AG10803 (cell line): ENCODE data around the gene ACTG2.

Source experiments
- DNase-seq: peaks from one replicate; pipeline ENCODE4 v3.0.0; 2010; ENCODE audit warnings: low read depth
- H3K4me3 ChIP-seq: 2 replicates; pipeline ENCODE4 v1.5.1; 2011; ENCODE audit warnings: mild to moderate bottlenecking, low read length, control low read depth
- CTCF ChIP-seq: conservative IDR thresholded peaks from 2 replicates; pipeline ENCODE4 v1.5.1; 2011; ENCODE audit warnings: mild to moderate bottlenecking, low read length, control low read depth, inconsistent platforms

The ACTG2 gene

GRCh38 chr2:73915437-73915993 is 22.7 kb downstream of the ACTG2 start:
- no peak for TF ChIP-seq CTCF
- DNase-seq: no peak

DNA sequence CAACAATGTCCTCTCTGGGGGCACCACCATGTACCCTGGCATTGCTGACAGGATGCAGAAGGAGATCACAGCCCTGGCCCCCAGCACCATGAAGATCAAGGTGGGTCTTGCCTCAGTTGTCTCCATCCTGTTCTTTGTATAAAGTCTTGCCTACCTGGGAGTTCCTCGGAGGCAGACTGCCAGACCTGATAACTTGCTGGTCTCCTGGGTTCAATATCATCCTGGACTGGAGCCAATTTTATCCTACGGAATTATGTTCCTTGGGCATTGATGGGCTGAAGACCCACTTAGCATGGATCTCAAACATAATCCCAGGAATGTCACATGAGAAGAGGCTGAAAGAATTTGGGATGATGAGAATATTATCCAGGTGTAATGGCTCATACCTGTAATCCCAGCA is 23.9 kb downstream of the ACTG2 start:
- no peak for TF ChIP-seq CTCF
- no peak overlapping the region for H3K4me3 ChIP-seq
- no peak for DNase-seq

More at GRCh38 chr2:73915437-73915993, 22.7 kb downstream of the ACTG2 start:
- H3K4me3 ChIP-seq: no peak overlapping the region

- no peak for DNase-seq
- no peak overlapping the region for H3K4me3 ChIP-seq
These were observed 24.5 kb downstream of the ACTG2 start for GRCh38 chr2:73917296-73917695.

GRCh38 chr2:73917696-73918207 is 24.9 kb downstream of the ACTG2 start:
- DNase-seq: no peak
- TF ChIP-seq CTCF: no peak
- H3K4me3 ChIP-seq: no peak overlapping the region

More at GRCh38 chr2:73917296-73917695, 24.5 kb downstream of the ACTG2 start:
- no peak for TF ChIP-seq CTCF

GRCh38 chr2:73918856-73919255 is 26.0 kb downstream of the ACTG2 start:
- no peak overlapping the region for H3K4me3 ChIP-seq
- TF ChIP-seq CTCF: no peak
- DNase-seq: no peak

GRCh38 chr2:73919596-73920228 is 26.9 kb downstream of the ACTG2 start:
- no peak overlapping the region for H3K4me3 ChIP-seq
- DNase-seq: no peak
- TF ChIP-seq CTCF: no peak
